ENCODE data around the gene ALDH2.

DNA sequence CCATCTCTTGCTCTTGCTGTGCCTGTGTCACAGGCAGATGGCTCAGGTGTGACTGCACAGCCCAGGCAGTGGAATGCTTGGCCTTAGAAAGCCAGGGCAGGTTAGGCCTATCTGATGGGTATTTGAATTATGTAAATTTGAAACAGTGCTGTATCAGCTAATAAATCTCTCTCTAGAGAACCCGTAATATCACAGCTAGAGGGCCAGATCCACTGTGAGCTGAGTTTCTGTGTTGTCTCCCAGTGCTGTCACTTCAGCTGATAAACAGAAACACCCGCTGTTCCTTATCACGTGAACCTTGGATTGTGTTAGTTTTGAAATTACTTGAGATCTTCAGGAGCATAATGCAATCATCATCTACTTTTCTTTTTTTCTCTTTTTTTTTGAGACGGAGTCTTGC is 21.5 kb upstream of the ALDH2 start:
- TF ChIP-seq, protein P1, sequence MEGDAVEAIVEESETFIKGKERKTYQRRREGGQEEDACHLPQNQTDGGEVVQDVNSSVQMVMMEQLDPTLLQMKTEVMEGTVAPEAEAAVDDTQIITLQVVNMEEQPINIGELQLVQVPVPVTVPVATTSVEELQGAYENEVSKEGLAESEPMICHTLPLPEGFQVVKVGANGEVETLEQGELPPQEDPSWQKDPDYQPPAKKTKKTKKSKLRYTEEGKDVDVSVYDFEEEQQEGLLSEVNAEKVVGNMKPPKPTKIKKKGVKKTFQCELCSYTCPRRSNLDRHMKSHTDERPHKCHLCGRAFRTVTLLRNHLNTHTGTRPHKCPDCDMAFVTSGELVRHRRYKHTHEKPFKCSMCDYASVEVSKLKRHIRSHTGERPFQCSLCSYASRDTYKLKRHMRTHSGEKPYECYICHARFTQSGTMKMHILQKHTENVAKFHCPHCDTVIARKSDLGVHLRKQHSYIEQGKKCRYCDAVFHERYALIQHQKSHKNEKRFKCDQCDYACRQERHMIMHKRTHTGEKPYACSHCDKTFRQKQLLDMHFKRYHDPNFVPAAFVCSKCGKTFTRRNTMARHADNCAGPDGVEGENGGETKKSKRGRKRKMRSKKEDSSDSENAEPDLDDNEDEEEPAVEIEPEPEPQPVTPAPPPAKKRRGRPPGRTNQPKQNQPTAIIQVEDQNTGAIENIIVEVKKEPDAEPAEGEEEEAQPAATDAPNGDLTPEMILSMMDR (IDR thresholded peaks at IDR 0.05; ENCODE audit: insufficient read depth, low read length, poor library complexity, severe bottlenecking): no peak
- no peak for TF ChIP-seq EZH2phosphoT487 (conservative IDR thresholded peaks at IDR 0.05; ENCODE audit: low read length)

All from SU-DHL-6 (cell line).